ENCODE data around the gene TNRC6C. TPM values are rescaled to one million over a fixed set of nuclear protein-coding genes. Genes with fewer than 3 reads are reported as not detected.

The TNRC6C gene
- total and polyA plus RNA-seq, 2 of the 13 experiments (the other 11 are each of a cell fraction or from before 2014, with no cell fraction given), result 0.66 to 4.9 TPM

DNA sequence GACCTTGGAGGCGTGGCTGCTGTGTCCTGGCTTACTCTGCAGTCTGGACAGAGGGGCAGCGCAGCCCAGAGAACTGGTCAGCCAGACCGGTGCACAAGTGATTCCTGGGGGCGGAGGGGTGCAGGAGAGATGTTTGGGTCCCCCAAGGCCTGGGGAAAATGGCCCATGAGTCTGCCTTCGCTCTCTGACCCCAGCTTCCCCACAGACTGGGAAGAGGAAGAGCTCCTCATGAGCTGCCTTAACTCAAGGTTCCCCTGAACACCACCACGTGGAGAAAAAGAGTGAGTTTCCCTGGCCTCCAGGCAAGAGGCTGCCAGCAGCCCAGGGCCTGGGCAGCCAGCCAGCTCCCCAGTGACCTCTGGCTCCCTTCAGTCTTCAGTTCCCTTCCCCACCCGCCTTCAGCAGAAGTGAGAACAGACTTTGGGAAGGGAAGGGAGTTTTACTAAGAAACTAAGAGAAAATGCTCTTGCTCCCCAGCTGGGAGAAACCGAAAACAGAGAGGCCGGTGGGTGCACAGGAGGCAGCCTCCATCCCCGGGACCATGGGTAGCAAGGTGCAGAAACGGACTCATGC is 185.7 kb downstream of the TNRC6C start (continued):
- TF ChIP-seq, protein P1, sequence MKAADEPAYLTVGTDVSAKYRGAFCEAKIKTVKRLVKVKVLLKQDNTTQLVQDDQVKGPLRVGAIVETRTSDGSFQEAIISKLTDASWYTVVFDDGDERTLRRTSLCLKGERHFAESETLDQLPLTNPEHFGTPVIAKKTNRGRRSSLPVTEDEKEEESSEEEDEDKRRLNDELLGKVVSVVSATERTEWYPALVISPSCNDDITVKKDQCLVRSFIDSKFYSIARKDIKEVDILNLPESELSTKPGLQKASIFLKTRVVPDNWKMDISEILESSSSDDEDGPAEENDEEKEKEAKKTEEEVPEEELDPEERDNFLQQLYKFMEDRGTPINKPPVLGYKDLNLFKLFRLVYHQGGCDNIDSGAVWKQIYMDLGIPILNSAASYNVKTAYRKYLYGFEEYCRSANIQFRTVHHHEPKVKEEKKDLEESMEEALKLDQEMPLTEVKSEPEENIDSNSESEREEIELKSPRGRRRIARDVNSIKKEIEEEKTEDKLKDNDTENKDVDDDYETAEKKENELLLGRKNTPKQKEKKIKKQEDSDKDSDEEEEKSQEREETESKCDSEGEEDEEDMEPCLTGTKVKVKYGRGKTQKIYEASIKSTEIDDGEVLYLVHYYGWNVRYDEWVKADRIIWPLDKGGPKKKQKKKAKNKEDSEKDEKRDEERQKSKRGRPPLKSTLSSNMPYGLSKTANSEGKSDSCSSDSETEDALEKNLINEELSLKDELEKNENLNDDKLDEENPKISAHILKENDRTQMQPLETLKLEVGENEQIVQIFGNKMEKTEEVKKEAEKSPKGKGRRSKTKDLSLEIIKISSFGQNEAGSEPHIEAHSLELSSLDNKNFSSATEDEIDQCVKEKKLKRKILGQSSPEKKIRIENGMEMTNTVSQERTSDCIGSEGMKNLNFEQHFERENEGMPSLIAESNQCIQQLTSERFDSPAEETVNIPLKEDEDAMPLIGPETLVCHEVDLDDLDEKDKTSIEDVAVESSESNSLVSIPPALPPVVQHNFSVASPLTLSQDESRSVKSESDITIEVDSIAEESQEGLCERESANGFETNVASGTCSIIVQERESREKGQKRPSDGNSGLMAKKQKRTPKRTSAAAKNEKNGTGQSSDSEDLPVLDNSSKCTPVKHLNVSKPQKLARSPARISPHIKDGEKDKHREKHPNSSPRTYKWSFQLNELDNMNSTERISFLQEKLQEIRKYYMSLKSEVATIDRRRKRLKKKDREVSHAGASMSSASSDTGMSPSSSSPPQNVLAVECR (CRISPR knock-in tag; IDR thresholded peaks at IDR 0.05; ENCODE audit: borderline replicate concordance), result no peak; the same call in 1 of the 2 replicates
- TF ChIP-seq ZNF253 (CRISPR knock-in tag; IDR thresholded peaks at IDR 0.05; ENCODE audit: borderline replicate concordance), result no peak
- TF ChIP-seq HNF4G (IDR thresholded peaks at IDR 0.05; ENCODE audit: borderline replicate concordance, low read depth, low read length), result no peak
- 0 out of 2 replicates have a peak, but pooled peaks have one; percentile 15 for TF ChIP-seq HNF4G (CRISPR knock-in tag; IDR thresholded peaks at IDR 0.05; ENCODE audit: borderline replicate concordance, low read depth)
- TF ChIP-seq, protein P2, sequence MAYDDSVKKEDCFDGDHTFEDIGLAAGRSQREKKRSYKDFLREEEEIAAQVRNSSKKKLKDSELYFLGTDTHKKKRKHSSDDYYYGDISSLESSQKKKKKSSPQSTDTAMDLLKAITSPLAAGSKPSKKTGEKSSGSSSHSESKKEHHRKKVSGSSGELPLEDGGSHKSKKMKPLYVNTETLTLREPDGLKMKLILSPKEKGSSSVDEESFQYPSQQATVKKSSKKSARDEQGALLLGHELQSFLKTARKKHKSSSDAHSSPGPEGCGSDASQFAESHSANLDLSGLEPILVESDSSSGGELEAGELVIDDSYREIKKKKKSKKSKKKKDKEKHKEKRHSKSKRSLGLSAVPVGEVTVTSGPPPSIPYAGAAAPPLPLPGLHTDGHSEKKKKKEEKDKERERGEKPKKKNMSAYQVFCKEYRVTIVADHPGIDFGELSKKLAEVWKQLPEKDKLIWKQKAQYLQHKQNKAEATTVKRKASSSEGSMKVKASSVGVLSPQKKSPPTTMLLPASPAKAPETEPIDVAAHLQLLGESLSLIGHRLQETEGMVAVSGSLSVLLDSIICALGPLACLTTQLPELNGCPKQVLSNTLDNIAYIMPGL (CRISPR knock-in tag; IDR thresholded peaks at IDR 0.05; ENCODE audit: borderline replicate concordance in 1 of 2, low read depth in 1 of 2), result no peak
- no peak for TF ChIP-seq SRY (CRISPR knock-in tag; IDR thresholded peaks at IDR 0.05)
- TF ChIP-seq RAD21 (CRISPR knock-in tag; IDR thresholded peaks at IDR 0.05), result no peak
- TF ChIP-seq ZBTB20 (CRISPR knock-in tag; IDR thresholded peaks at IDR 0.05; ENCODE audit: borderline replicate concordance, low read depth), result no peak
- no peak for TF ChIP-seq ZNF546 (CRISPR knock-in tag; conservative IDR thresholded peaks at IDR 0.05)
- peak; percentile 47; the same call in 1 of the 2 replicates for TF ChIP-seq MYC (CRISPR knock-in tag; IDR thresholded peaks at IDR 0.05; ENCODE audit: borderline replicate concordance)
- no peak for TF ChIP-seq ZNF766 (CRISPR knock-in tag; IDR thresholded peaks at IDR 0.05; ENCODE audit: borderline replicate concordance)
- TF ChIP-seq ZNF713 (CRISPR knock-in tag; IDR thresholded peaks at IDR 0.05), result no peak; the same call in 1 of the 2 replicates
- TF ChIP-seq, protein P3, sequence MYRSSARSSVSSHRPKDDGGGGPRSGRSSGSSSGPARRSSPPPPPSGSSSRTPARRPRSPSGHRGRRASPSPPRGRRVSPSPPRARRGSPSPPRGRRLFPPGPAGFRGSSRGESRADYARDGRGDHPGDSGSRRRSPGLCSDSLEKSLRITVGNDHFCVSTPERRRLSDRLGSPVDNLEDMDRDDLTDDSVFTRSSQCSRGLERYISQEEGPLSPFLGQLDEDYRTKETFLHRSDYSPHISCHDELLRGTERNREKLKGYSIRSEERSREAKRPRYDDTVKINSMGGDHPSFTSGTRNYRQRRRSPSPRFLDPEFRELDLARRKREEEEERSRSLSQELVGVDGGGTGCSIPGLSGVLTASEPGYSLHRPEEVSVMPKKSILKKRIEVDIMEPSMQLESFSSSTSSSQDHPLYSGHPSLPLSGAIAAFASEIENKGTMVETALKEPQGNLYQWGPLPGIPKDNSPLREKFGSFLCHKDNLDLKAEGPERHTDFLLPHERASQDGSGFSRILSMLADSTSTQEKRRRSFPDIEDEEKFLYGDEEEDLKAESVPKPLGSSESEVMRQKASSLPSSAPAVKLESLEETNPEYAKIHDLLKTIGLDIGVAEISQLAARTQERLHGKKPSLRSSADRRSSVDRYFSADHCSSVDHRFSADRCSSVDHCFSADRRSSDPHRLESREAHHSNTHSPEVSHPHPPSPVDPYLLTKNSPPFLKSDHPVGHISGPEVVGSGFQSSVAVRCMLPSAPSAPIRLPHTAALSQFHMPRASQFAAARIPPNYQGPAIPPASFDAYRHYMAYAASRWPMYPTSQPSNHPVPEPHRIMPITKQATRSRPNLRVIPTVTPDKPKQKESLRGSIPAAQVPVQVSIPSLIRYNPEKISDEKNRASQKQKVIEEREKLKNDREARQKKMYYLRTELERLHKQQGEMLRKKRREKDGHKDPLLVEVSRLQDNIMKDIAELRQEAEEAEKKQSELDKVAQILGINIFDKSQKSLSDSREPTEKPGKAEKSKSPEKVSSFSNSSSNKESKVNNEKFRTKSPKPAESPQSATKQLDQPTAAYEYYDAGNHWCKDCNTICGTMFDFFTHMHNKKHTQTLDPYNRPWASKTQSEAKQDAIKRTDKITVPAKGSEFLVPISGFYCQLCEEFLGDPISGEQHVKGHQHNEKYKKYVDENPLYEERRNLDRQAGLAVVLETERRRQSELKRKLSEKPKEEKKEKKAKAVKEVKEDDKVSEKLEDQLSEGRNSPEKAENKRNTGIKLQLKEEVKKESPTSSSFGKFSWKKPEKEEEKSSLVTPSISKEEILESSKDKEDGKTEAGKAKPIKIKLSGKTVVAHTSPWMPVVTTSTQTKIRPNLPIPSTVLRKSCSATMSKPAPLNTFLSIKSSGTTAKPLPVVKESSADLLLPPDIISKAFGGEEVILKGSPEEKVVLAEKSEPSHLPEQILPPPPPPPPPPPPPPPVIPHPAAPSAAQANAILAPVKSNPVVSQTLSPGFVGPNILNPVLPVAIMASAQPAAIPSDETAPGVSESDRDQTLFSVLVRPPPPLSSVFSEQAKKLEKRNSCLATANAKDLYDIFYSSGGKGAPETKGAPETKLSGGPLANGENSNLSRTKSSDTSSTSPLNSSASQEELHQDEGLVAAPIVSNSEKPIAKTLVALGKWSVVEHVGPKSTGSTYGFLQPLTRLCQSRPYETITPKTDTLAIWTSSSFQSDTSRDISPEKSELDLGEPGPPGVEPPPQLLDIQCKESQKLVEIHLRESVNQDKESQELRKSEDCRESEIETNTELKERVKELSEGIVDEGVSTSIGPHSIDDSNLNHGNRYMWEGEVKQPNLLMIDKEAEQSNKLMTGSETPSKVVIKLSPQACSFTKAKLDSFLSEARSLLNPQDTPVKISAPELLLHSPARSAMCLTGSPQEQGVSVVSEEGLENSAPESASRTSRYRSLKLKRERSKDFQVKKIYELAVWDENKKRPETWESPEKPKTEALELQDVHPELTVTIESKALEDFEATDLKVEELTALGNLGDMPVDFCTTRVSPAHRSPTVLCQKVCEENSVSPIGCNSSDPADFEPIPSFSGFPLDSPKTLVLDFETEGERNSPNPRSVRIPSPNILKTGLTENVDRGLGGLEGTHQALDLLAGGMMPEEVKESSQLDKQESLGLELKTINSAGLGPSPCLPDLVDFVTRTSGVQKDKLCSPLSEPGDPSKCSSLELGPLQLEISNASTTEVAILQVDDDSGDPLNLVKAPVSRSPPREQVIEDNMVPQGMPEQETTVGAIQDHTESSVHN (CRISPR knock-in tag; IDR thresholded peaks at IDR 0.05), result no peak
- TF ChIP-seq ZSCAN9 (CRISPR knock-in tag; IDR thresholded peaks at IDR 0.05; ENCODE audit: borderline replicate concordance), result no peak
